H9 (cell line): ENCODE data around the gene CHD9. TPM values are rescaled to one million over a fixed set of nuclear protein-coding genes. Genes with fewer than 3 reads are reported as not detected.

Experiments used
- DNase-seq: peaks from one replicate; pipeline ENCODE4 v3.0.0-alpha.2; 2017
- H2AFZ ChIP-seq: one replicate; pipeline ENCODE4 v1.6.1; 2013; ENCODE audit warnings: mild to moderate bottlenecking, low read length, control low read depth, moderate library complexity
- H2AK5ac ChIP-seq: 2 replicates; pipeline ENCODE4 v1.6.1; 2013; ENCODE audit warnings: low read length, control low read depth, mixed read lengths; ENCODE audit not compliant: insufficient read length
- H2BK120ac ChIP-seq: one replicate; pipeline ENCODE4 v1.6.1; 2013; ENCODE audit warnings: low read depth, mild to moderate bottlenecking, low read length, control low read depth, inconsistent platforms; ENCODE audit not compliant: poor library complexity, severe bottlenecking
- H2BK12ac ChIP-seq: 2 replicates; pipeline ENCODE4 v1.6.1; 2013; ENCODE audit warnings: low read length, control low read depth, mixed read lengths, low read depth; ENCODE audit not compliant: insufficient read length
- H2BK15ac ChIP-seq: 2 replicates; pipeline ENCODE4 v1.6.1; 2013; ENCODE audit warnings: low read depth, low read length, control low read depth
- H2BK20ac ChIP-seq: one replicate; pipeline ENCODE4 v1.6.1; 2013; ENCODE audit warnings: low read depth, mild to moderate bottlenecking, low read length, control low read depth, inconsistent platforms; ENCODE audit not compliant: poor library complexity, severe bottlenecking
- H2BK5ac ChIP-seq: 2 replicates; pipeline ENCODE4 v1.6.1; 2013; ENCODE audit warnings: low read length, control low read depth, mixed read lengths; ENCODE audit not compliant: insufficient read length
- H3K14ac ChIP-seq: 2 replicates; pipeline ENCODE4 v1.6.1; 2013; ENCODE audit warnings: low read length, control low read depth; ENCODE audit not compliant: insufficient read depth
- H3K18ac ChIP-seq: 2 replicates; pipeline ENCODE4 v1.6.1; 2013; ENCODE audit warnings: low read depth, mild to moderate bottlenecking, mixed read lengths, low read length, control low read depth; ENCODE audit not compliant: insufficient read length
- H3K23ac ChIP-seq: 2 replicates; pipeline ENCODE4 v1.6.1; 2013; ENCODE audit warnings: low read length, control low read depth, mixed read lengths, low read depth; ENCODE audit not compliant: insufficient read length
- H3K23me2 ChIP-seq: 2 replicates; pipeline ENCODE4 v1.6.1; 2013; ENCODE audit warnings: low read depth, mild to moderate bottlenecking, mixed read lengths, low read length, control low read depth; ENCODE audit not compliant: insufficient read length, poor library complexity, severe bottlenecking
- H3K27ac ChIP-seq: 2 replicates; pipeline ENCODE4 v1.5.1; 2013; ENCODE audit warnings: low read length, control low read depth, mixed read lengths, low read depth; ENCODE audit not compliant: insufficient read length
- H3K27me3 ChIP-seq: 2 replicates; pipeline ENCODE4 v1.6.1; 2013; ENCODE audit warnings: low read length, control low read depth, inconsistent platforms; ENCODE audit not compliant: insufficient read depth
- H3K4ac ChIP-seq: 2 replicates; pipeline ENCODE4 v1.6.1; 2013; ENCODE audit warnings: low read depth, mild to moderate bottlenecking, control low read depth, inconsistent platforms, low read length, moderate library complexity
- H3K4me1 ChIP-seq: 2 replicates; pipeline ENCODE4 v1.6.1; 2013; ENCODE audit warnings: low read length, control low read depth, inconsistent platforms; ENCODE audit not compliant: insufficient read depth
- H3K4me2 ChIP-seq: 2 replicates; pipeline ENCODE4 v1.6.1; 2013; ENCODE audit warnings: low read length, control low read depth, mixed read lengths; ENCODE audit not compliant: insufficient read length, insufficient read depth
- H3K56ac ChIP-seq: 2 replicates; pipeline ENCODE4 v1.6.1; 2013; ENCODE audit warnings: low read depth, mild to moderate bottlenecking, mixed read lengths, low read length, control low read depth; ENCODE audit not compliant: insufficient read length
- H3K79me1 ChIP-seq: 2 replicates; pipeline ENCODE4 v1.6.1; 2013; ENCODE audit warnings: low read depth, mild to moderate bottlenecking, moderate library complexity, low read length, control low read depth, inconsistent platforms; ENCODE audit not compliant: insufficient read depth, poor library complexity, severe bottlenecking
- H3K79me2 ChIP-seq: 2 replicates; pipeline ENCODE4 v1.6.1; 2013; ENCODE audit warnings: low read length, control low read depth, inconsistent platforms; ENCODE audit not compliant: insufficient read depth
- H3K9ac ChIP-seq: 2 replicates; pipeline ENCODE4 v1.6.1; 2013; ENCODE audit warnings: low read length, control low read depth, mixed read lengths; ENCODE audit not compliant: insufficient read length; ENCODE audit errors: extremely low read depth
- H3K9me3 ChIP-seq: one replicate; pipeline ENCODE4 v1.6.1; 2013; ENCODE audit warnings: low read depth, low read length, inconsistent platforms; ENCODE audit not compliant: control insufficient read depth
- H3T11ph ChIP-seq: one replicate; pipeline ENCODE4 v1.6.1; 2013; ENCODE audit warnings: mild to moderate bottlenecking, low read length, control low read depth, inconsistent platforms
- H4K20me1 ChIP-seq: one replicate; pipeline ENCODE4 v1.6.1; 2013; ENCODE audit not compliant: control insufficient read depth, insufficient read length, insufficient read depth
- H4K5ac ChIP-seq: 2 replicates; pipeline ENCODE4 v1.6.1; 2013; ENCODE audit warnings: low read depth, mild to moderate bottlenecking, mixed read lengths, low read length, control low read depth; ENCODE audit not compliant: insufficient read length
- H4K8ac ChIP-seq: replicated peaks from 2 replicates; pipeline ENCODE4 v1.6.1; 2013; ENCODE audit warnings: low read length, control low read depth, mixed read lengths, low read depth; ENCODE audit not compliant: insufficient read length
- H4K91ac ChIP-seq: 2 replicates; pipeline ENCODE4 v1.6.1; 2013; ENCODE audit warnings: low read depth, mild to moderate bottlenecking, moderate library complexity, mixed read lengths, low read length, control low read depth; ENCODE audit not compliant: insufficient read length
- H3K27ac Mint-ChIP-seq, 3 experiments: 2 replicates in 2 of 3; 3 replicates in 1 of 3; pipeline ENCODE4 v1.8.0; 2020 to 2021; ENCODE audit warnings: mixed read lengths in 3 of 3, mild to moderate bottlenecking in 1 of 3, moderate library complexity in 1 of 3
- H3K27me3 Mint-ChIP-seq: 2 replicates; pipeline ENCODE4 v1.8.0; 2021; ENCODE audit warnings: low read depth, mild to moderate bottlenecking, moderate library complexity, mixed read lengths
- H3K36me3 Mint-ChIP-seq, 3 experiments: 2 replicates in 2 of 3; 3 replicates in 1 of 3; pipeline ENCODE4 v1.8.0; 2020 to 2021; ENCODE audit warnings: low read depth in 3 of 3, mixed read lengths in 3 of 3; ENCODE audit not compliant: insufficient read depth in 1 of 3
- H3K4me1 Mint-ChIP-seq, 2 experiments: 2 replicates each; pipeline ENCODE4 v1.8.0; 2020; ENCODE audit warnings: mixed read lengths in 2 of 2
- H3K4me3 Mint-ChIP-seq, 2 experiments: 2 replicates in 1 of 2; 3 replicates in 1 of 2; pipeline ENCODE4 v1.8.0; 2020 to 2021; ENCODE audit warnings: mild to moderate bottlenecking in 2 of 2, mixed read lengths in 2 of 2, moderate library complexity in 1 of 2
- H3K9me3 Mint-ChIP-seq, 2 experiments: 2 replicates in 1 of 2; 3 replicates in 1 of 2; pipeline ENCODE4 v1.8.0; 2020; ENCODE audit warnings: mild to moderate bottlenecking in 2 of 2, mixed read lengths in 2 of 2, moderate library complexity in 1 of 2
- CTCF ChIP-seq: fragments of 200-600 bp; sonication (generic); conservative IDR thresholded peaks from 3 replicates; pipeline ENCODE4 v1.8.0; 2021; ENCODE audit warnings: antibody characterized with exemption, mild to moderate bottlenecking
- WGBS: extraction: QIAGEN DNeasy Blood & Tissue Kit; methylation state at CpG from one replicate; pipeline ENCODE4 v1.1.7; 2013; ENCODE audit warnings: missing lambda C conversion rate, low lambda C conversion rate, mixed read lengths; ENCODE audit not compliant: insufficient read length; ENCODE audit errors: extremely low coverage; 5-methylcytosine and 5-hydroxymethylcytosine counted together
- total RNA-seq: library from RNA; stranded (reverse); gene quantifications from 2 replicates; pipeline ENCODE4 v1.2.1, GENCODE V29; 2021

Gene CHD9
- total RNA-seq, 1 experiment from 2014 or later: 46.2 TPM

- Histone ChIP-seq H3K27me3 (no peaks in the 10 kb centered on the region), H3K14ac (no peak overlapping the region), H3K9me3 (no peaks in the 10 kb centered on the region), H2BK120ac (no peak overlapping the region), H4K91ac (no peak overlapping the region), H4K8ac (no peak overlapping the region), H2BK5ac (no peak overlapping the region), H3K79me1 (no peaks in the 10 kb centered on the region), H2BK15ac (no peak overlapping the region), H2AFZ (no peak overlapping the region), H2AK5ac (no peak overlapping the region), H3K79me2 (no peaks in the 10 kb centered on the region), H3K18ac (no peak overlapping the region), H3K23me2 (no peaks in the 10 kb centered on the region), H2BK20ac (no peak overlapping the region), H3K4me2 (no peak overlapping the region), H3K23ac (no peak overlapping the region), H3K4ac (no peak overlapping the region), H2BK12ac (no peak overlapping the region), H3K4me1 (no peaks in the 10 kb centered on the region), H4K5ac (no peak overlapping the region), H3T11ph (no peak overlapping the region), H4K20me1 (no peaks in the 10 kb centered on the region), H3K9ac (no peak overlapping the region), H3K27ac (no peak overlapping the region), H3K56ac (no peak overlapping the region)
- 0 out of 7 replicates have a peak overlapping the region, but pooled peaks of 2 of the 3 experiments have one; percentile 31 to 54 for H3K27ac Mint-ChIP-seq
- no peak overlapping the region for H3K4me3 Mint-ChIP-seq
- H3K36me3 Mint-ChIP-seq: no peaks in the 10 kb centered on the region; a peak in 2 of 7 replicates
- no peaks in the 10 kb centered on the region for H3K27me3 Mint-ChIP-seq
- no peaks in the 10 kb centered on the region for H3K4me1 Mint-ChIP-seq
- no CpG with 5 or more reads among the region's 1 CpG for WGBS
- H3K9me3 Mint-ChIP-seq: no peaks in the 10 kb centered on the region
- no peak for TF ChIP-seq CTCF
- no peak for DNase-seq
Observed at GRCh38 chr16:53175118-53175517, 120.3 kb downstream of the CHD9 start.
